H1 (cell line): Measurements from ENCODE around the gene LRBA. TPM values are rescaled to one million over a fixed set of nuclear protein-coding genes. Genes with fewer than 3 reads are reported as not detected.

Source experiments
- CTCF ChIP-seq, 3 experiments: IDR thresholded peaks; 1 replicate in 2 of 3; 2 replicates in 1 of 3; pipeline versions ENCODE4 v1.5.1 to v1.6.1; 2011; ENCODE audit warnings: low read length in 3 of 3, mild to moderate bottlenecking in 3 of 3, inconsistent platforms in 2 of 3, low read depth in 1 of 3, moderate library complexity in 1 of 3; ENCODE audit not compliant: insufficient read depth in 1 of 3; ENCODE audit errors: control extremely low read depth in 1 of 3
- polyA plus RNA-seq, 7 experiments: library from polyadenylated mRNA; depleted of rRNA in 3 of 7; stranded (reverse) in 5 of 7; unstranded in 2 of 7; fragments of >200 nt in 5 of 7; fragments of 200-250 nt in 2 of 7; gene quantifications; 1 replicate in 5 of 7; 2 replicates in 1 of 7; 4 replicates in 1 of 7; pipeline versions ENCODE4 v1.2.1 to v1.2.3, GENCODE V29; 2011 to 2013; ENCODE audit warnings: missing spikeins in 2 of 7, mixed read lengths in 2 of 7
- total RNA-seq: library from RNA; stranded (reverse); fragmentation: NEBNext Ultra II Directional; extraction: Animal tissue kit (Norgen Biotek cat#: 25700); gene quantifications from 2 replicates; pipeline ENCODE4 v1.2.1, GENCODE V29; 2021

The LRBA gene
- total and polyA plus RNA-seq, 2 of the 8 experiments (the other 6 are each of a cell fraction or from before 2014, with no cell fraction given) = 54.6 to 83.2 TPM

GRCh38 chr4:150940123-150940522 lies 75.0 kb downstream of the LRBA start (continued):
- no peak for TF ChIP-seq CTCF (IDR thresholded peaks at IDR 0.05; ENCODE audit: control extremely low read depth in 1 of 3, insufficient read depth in 1 of 3, low read depth in 1 of 3, low read length in 3 of 3)
